Measurements from ENCODE around the gene POLR3E. TPM values are rescaled to one million over a fixed set of nuclear protein-coding genes. Genes with fewer than 3 reads are reported as not detected.

Gene POLR3E
- total RNA-seq, 1 experiment from 2014 or later = 103 TPM

GRCh38 chr16:22329199-22329695 lies 32.0 kb downstream of the POLR3E start:
- no CpG with 5 or more reads among the region's 9 CpGs for WGBS (ENCODE audit: extremely low coverage, insufficient read length, low lambda C conversion rate)
- no peak overlapping the region for H3K18ac ChIP-seq (ENCODE audit: insufficient read length, low read depth, low read length)
- H2BK120ac ChIP-seq (ENCODE audit: low read depth, low read length, poor library complexity, severe bottlenecking) = no peak overlapping the region
- H3K4me1 ChIP-seq (ENCODE audit: insufficient read depth, low read length) = no peaks in the 10 kb centered on the region
- H3K27me3 Mint-ChIP-seq (ENCODE audit: low read depth) = no peaks in the 10 kb centered on the region; the same call in none of the 2 replicates
- H3K56ac ChIP-seq (ENCODE audit: insufficient read length, low read depth, low read length) = no peak overlapping the region
- H3K9ac ChIP-seq (ENCODE audit: extremely low read depth, insufficient read length, low read length) = no peak overlapping the region
- no peak overlapping the region for H3K4ac ChIP-seq (ENCODE audit: low read depth, low read length)
- no peak overlapping the region for H3K23ac ChIP-seq (ENCODE audit: insufficient read length, low read depth, low read length)
- DNase-seq = no peak
- no peak overlapping the region for H4K5ac ChIP-seq (ENCODE audit: insufficient read length, low read depth, low read length)
- no peak overlapping the region for H3K27ac ChIP-seq (ENCODE audit: insufficient read length, low read depth, low read length)
- H2BK20ac ChIP-seq (ENCODE audit: low read depth, low read length, poor library complexity, severe bottlenecking) = no peak overlapping the region
- peaks cover 38 to 92% (median 77%) of the 10 kb centered on the region in 3 experiments for H3K36me3 Mint-ChIP-seq (ENCODE audit: insufficient read depth in 1 of 3, low read depth in 3 of 3)
- H3K79me2 ChIP-seq (ENCODE audit: insufficient read depth, low read length) = no peaks in the 10 kb centered on the region
- H3T11ph ChIP-seq (ENCODE audit: low read length) = no peak overlapping the region
- no peak overlapping the region for H3K14ac ChIP-seq (ENCODE audit: insufficient read depth, low read length)
- no peak overlapping the region for H2AK5ac ChIP-seq (ENCODE audit: insufficient read length, low read length)
- H2BK12ac ChIP-seq (ENCODE audit: insufficient read length, low read depth, low read length) = no peak overlapping the region
- H3K9me3 ChIP-seq (ENCODE audit: control insufficient read depth, low read depth, low read length) = no peaks in the 10 kb centered on the region
- TF ChIP-seq, protein P1, sequence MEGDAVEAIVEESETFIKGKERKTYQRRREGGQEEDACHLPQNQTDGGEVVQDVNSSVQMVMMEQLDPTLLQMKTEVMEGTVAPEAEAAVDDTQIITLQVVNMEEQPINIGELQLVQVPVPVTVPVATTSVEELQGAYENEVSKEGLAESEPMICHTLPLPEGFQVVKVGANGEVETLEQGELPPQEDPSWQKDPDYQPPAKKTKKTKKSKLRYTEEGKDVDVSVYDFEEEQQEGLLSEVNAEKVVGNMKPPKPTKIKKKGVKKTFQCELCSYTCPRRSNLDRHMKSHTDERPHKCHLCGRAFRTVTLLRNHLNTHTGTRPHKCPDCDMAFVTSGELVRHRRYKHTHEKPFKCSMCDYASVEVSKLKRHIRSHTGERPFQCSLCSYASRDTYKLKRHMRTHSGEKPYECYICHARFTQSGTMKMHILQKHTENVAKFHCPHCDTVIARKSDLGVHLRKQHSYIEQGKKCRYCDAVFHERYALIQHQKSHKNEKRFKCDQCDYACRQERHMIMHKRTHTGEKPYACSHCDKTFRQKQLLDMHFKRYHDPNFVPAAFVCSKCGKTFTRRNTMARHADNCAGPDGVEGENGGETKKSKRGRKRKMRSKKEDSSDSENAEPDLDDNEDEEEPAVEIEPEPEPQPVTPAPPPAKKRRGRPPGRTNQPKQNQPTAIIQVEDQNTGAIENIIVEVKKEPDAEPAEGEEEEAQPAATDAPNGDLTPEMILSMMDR (conservative IDR thresholded peaks at IDR 0.05) = no peak
- peak overlapping the region in 2 of 3 experiments; percentile 59 to 75; a peak in 2 of 7 replicates for H3K27ac Mint-ChIP-seq
- no peaks in the 10 kb centered on the region for H3K27me3 ChIP-seq (ENCODE audit: insufficient read depth, low read length)
- H3K4me3 Mint-ChIP-seq = no peak overlapping the region
- no peaks in the 10 kb centered on the region for H3K4me1 Mint-ChIP-seq
- H2BK15ac ChIP-seq (ENCODE audit: low read depth, low read length) = no peak overlapping the region
- no peak overlapping the region for H4K8ac ChIP-seq (replicated peaks; ENCODE audit: insufficient read length, low read depth, low read length)
- H4K20me1 ChIP-seq (ENCODE audit: control insufficient read depth, insufficient read depth, insufficient read length) = no peaks in the 10 kb centered on the region
- no peaks in the 10 kb centered on the region for H3K79me1 ChIP-seq (ENCODE audit: insufficient read depth, low read depth, low read length, poor library complexity, severe bottlenecking)
- no peak overlapping the region for H2BK5ac ChIP-seq (ENCODE audit: insufficient read length, low read length)
- H3K23me2 ChIP-seq (ENCODE audit: insufficient read length, low read depth, low read length, poor library complexity, severe bottlenecking) = no peaks in the 10 kb centered on the region
- no peaks in the 10 kb centered on the region for H3K9me3 Mint-ChIP-seq
- no peak overlapping the region for H3K4me2 ChIP-seq (ENCODE audit: insufficient read depth, insufficient read length, low read length)
- H2AFZ ChIP-seq (ENCODE audit: low read length) = no peak overlapping the region
- no peak overlapping the region for H4K91ac ChIP-seq (ENCODE audit: insufficient read length, low read depth, low read length)
